DMS114 treated with DMSO at 0.1 percent for 48 hours (cell line): ENCODE measurements around the gene PYROXD2.
"Not testable (repeated sequence)": the region's sequence is repeated elsewhere in the genome, so short reads cannot be mapped to it uniquely, and the experiment has no call there.

ENCODE experiments used
- DNase-seq: peaks from one replicate; lab custom pipeline; 2025; ENCODE audit not compliant: unreplicated experiment; lab: John Stamatoyannopoulos, UW

The PYROXD2 gene

GRCh38 chr10:98370831-98371820, 43.9 kb downstream of the PYROXD2 start:
- DNase-seq: no peak

- DNase-seq: no peak
Measured at GRCh38 chr10:98369801-98370200, 45.2 kb downstream of the PYROXD2 start.

- DNase-seq: no peak
Measured at GRCh38 chr10:98368644-98369043, 46.3 kb downstream of the PYROXD2 start.

DNA sequence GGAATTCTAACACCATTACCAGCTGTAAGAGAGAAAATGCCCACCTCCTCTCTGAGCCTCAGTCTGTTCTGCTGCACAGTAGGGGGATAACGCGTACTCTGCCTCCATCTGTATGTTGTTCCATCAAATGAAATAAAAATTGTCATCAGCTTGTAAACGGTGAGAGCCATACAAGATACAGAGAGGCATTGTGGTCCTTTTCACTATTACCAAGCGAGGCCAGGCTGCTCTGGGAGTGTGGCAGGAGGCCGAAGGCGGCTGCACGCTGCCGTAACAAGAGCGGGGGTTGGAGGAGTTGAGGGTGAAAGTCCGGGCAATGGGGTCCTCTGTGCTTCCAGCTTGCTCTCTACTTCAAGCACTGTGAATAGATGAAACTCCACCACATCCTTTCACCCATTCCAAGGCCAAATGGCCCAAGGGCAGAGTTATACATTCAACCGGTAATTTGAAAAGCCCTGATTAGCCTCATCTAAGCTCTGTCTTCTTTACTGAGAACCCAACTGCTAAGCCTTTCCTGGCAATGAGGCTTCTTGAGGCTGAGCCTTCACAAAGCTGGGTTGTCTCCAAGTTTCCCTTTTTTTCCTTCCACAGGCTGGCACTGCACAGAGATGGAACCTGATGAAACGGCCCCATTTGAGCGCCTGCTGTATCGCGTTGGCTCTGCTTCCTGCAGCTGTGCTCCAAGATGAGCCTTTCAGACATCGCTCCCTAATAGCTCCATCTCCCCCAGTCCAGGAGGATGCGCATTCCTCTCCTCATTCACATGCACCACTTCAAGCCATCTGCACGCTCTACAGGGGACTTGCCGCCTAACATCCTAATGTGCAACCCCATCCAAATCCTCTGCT, 47.2 kb downstream of the PYROXD2 start:
- no peak for DNase-seq

DNA sequence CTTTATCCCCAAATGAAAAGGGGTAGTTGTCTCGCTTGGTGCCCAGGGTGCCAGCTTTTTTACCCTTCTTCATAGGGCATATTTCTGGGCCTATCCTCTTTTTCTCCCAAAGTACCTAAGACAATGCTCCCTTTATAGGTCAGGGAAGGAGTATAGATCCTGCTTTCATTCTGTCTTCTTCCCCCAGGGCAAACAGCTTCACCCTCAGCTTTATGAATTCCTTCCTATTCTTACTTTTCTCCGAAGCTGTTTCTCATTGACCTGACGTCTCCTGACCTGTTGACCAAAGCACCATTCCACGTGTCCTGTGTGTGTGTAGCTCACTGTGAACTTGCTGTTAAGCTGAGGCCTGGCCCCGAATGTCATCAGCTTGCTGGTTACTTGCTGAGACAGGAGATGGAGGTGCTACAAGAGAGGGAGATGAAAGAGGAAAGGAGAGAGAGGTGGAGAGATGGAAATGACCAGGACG, 48.9 kb downstream of the PYROXD2 start:
- no peak for DNase-seq

- DNase-seq: no peak
Measured at GRCh38 chr10:98365406-98366061, 49.4 kb downstream of the PYROXD2 start.

DNA sequence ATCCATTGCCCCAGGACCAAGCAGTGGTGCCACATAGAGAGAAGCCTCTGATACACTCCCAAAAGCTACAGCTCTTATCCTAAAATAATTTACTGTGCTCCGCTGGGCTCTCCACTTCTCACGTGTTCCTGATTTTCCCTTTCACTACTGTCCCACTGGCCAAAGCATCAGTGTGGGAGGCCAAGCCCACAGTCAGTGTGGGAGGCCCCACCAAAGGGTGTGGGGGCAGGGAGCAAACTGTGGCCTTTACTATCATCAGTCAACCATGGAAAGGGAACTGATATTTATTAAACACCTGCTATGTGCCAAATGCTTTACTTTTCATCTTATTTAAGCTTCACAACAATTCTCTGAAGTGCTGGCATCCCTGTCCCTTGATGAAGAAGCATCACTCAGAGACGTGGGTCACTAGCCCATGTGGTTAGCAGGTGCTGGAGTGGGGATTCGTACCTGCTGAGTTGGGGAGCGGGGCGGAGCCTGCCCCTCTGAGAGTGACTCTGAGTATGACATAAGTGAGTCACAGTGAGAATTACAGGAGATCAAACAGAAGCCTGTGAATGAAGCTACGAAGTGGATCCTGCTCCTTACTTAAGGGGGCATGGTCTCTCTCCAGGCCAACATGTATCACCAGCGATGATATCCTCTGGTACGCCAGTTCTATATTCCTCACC, 50.4 kb downstream of the PYROXD2 start:
- DNase-seq: no peak

GRCh38 chr10:98363220-98363619, 51.8 kb downstream of the PYROXD2 start:
- no peak for DNase-seq

- DNase-seq: no peak
Measured at GRCh38 chr10:98361131-98362025, 53.6 kb downstream of the PYROXD2 start.

DNA sequence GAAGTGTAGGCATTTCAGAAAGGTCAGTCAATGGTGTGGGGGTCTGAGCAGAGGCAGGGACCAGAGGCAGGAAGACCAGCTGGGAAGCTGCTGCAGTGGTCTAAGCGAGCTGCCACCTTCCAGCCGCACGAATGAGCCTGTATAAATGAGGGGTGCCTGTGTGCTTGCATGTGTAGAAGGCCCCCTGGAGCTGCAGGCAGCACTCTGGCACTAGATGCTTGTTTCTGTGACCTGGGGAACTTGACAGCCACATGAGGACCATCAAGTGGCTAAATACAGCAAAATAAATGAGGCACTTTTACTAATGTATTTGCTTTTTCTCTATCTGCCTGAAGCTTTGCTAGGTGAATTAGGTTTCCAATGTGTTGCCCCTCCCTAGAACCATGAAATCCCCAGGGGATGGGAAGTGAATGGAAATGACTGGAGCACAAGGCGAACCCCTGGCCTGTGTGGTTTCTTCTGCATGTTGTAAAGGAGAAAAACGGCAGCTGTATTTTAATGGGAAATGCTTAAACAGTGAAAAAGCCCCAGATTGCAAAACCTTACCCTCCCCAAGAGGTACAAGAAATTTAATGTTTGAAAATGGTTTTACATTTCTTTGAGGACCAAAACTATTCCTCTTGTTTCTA, 57.7 kb downstream of the PYROXD2 start:
- no peak for DNase-seq

DNA sequence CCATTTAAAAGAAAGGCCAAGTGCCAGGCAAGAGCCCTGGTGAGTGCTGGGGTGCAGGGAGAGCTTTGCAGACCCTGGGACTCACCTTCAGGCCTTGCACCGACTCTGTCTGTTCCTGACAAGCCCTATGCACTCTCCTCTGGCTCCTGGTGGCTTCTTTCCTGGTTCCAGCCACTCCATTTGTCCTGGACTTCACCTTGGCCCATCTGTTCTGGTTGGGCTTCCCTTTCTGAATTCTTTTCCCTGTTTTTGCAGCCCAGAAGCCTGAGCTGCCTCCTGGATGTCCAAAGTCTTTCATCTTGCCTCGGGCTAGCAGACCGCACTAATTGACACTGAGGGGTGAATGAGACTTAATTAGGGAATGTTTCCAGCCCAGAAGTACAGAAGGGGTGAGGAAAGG, 60.5 kb downstream of the PYROXD2 start:
- no peak for DNase-seq

- DNase-seq: no peak
Measured at GRCh38 chr10:98353170-98353569, 61.8 kb downstream of the PYROXD2 start.

DNA sequence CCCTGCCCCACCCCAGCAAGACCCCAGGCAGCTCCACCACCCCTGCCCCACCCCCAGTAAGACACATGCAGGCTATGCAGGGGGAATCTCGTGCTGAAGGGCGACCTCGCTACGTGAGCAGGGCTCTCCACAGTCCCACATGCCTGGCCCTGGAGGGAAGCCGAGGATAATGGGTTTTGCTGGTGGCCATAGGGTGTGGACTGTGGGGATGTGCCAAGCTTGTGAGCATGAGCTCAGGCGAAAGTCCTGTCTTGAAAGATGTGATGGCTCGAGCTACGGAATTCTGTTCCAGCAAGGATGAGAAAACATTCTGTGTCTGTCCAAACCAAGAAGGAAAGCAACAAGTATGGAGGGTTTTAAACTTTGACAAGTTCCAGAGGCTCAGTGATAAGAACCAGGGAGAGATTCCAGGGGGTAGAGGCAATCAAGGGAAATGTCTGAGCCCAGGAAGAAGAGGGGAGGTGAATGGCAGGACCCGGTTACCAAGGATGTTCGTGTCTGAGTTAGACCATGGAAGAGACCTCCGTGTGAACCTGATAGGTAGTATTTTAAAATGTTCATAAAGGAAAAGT, 63.1 kb downstream of the PYROXD2 start:
- no peak for DNase-seq

GRCh38 chr10:98349508-98349922, 65.5 kb downstream of the PYROXD2 start:
- DNase-seq: no peak

DNA sequence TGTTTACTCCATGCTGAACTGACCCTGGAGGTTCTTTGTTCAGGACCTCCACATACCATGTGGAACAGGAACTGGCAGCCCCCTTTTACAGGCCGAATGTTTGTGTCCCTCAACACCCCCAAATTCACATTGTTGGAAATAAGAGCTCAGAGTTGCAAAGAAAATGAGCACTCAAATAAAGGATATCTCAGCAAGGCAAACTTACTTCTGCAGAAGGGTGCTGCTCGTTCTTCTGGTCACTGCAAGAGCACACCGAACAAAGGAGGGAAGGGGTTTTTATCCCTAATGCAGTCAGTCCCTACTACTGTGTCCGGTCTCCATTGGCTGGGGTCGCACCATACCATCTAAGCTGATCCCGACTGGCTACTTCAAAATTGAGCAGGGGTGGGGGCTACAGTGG, 68.1 kb downstream of the PYROXD2 start:
- DNase-seq: no peak

DNA sequence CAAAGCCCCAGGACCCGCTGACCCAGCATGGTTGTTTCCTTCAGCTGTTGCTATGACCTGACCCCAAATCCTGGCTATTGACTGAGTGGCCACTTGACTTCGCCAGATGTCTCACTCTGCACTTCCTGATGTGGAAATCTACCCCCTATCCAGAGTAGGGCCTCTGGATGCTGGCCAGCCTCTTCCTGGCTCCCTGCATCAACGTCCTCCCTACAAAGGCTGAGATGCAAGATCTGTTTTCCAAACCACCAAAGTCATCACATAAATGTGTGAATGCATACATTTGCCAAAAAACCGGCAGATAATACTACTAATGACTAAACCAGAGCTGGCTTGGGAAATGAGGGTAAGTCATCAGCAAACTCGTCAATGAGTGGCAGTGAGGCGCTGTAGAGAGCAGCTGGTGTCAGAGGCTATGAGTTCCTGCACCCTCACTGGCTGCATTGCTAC, 70.4 kb downstream of the PYROXD2 start:
- no peak for DNase-seq

DNA sequence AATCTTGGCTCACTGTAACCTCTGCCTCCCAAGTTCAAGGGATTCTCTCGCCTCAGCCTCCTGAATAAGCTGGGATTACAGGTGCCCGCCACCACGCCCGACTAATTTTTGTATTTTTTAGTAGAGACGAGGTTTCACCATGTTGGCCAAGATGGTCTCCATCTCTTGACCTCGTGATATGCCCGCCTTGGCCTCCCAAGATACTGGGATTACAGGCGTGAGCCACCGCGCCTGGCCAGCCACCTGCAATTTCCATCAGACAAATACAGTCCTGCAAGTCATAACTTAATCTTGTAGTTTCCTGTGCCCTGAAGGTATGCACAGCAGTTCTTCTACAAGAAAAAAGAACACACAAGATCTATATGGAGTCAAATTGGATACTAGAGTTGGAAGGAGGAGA, 73.3 kb downstream of the PYROXD2 start:
- not testable (repeated sequence) for DNase-seq

GRCh38 chr10:98340940-98341310, 74.1 kb downstream of the PYROXD2 start:
- DNase-seq: no peak
